LNCAP (cell line): Measurements from ENCODE around the gene CCL19.

Experiments
- TF ChIP-seq, protein P1 (sequence below): fragments of 450-650 bp; IDR thresholded peaks from 2 replicates; pipeline ENCODE4 v1.5.1; 2017; ENCODE audit warnings: mild to moderate bottlenecking

CCL19 gene

DNA sequence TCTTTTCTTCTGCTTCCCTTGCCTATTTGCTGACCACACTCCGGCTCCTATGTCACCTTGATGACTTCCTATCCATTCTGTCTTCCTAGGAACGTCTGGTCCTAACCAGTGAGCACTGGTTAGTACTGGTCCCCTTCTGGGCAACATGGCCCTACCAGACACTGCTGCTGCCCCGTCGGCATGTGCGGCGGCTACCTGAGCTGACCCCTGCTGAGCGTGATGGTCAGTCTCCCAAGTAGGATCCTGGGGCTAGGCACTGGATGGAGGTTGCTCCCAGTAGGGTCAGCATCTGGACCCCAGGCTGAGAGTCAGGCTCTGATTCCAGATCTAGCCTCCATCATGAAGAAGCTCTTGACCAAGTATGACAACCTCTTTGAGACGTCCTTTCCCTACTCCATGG lies 42.4 kb downstream of the CCL19 start:
- TF ChIP-seq, protein P1, sequence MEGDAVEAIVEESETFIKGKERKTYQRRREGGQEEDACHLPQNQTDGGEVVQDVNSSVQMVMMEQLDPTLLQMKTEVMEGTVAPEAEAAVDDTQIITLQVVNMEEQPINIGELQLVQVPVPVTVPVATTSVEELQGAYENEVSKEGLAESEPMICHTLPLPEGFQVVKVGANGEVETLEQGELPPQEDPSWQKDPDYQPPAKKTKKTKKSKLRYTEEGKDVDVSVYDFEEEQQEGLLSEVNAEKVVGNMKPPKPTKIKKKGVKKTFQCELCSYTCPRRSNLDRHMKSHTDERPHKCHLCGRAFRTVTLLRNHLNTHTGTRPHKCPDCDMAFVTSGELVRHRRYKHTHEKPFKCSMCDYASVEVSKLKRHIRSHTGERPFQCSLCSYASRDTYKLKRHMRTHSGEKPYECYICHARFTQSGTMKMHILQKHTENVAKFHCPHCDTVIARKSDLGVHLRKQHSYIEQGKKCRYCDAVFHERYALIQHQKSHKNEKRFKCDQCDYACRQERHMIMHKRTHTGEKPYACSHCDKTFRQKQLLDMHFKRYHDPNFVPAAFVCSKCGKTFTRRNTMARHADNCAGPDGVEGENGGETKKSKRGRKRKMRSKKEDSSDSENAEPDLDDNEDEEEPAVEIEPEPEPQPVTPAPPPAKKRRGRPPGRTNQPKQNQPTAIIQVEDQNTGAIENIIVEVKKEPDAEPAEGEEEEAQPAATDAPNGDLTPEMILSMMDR: no peak

DNA sequence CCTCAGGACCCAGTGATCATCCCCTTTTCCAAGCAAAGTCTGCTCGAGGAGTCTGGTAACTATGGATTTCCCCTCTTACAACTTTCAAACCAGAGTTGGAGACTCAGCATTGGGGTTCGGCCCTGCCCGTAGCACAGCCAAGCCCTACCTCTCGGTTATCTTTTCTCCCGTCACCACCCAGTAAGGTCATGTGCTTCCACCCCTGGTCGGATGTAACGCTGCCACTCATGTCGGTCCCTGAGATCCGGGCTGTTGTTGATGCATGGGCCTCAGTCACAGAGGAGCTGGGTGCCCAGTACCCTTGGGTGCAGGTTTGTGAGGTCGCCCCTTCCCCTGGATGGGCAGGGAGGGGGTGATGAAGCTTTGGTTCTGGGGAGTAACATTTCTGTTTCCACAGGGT lies 43.4 kb downstream of the CCL19 start:
- TF ChIP-seq, protein P1: no peak

DNA sequence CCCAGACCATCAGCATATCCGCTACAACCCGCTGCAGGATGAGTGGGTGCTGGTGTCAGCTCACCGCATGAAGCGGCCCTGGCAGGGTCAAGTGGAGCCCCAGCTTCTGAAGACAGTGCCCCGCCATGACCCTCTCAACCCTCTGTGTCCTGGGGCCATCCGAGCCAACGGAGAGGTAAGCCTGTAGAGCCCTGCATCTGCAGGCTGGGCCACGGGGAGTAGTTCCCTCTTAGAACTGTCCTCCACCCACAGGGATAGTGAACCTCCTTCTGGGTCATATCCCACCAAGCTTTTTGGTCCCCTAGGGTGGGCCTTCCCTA lies 44.0 kb downstream of the CCL19 start:
- TF ChIP-seq, protein P1: no peak; the same call in 1 of the 2 replicates

DNA sequence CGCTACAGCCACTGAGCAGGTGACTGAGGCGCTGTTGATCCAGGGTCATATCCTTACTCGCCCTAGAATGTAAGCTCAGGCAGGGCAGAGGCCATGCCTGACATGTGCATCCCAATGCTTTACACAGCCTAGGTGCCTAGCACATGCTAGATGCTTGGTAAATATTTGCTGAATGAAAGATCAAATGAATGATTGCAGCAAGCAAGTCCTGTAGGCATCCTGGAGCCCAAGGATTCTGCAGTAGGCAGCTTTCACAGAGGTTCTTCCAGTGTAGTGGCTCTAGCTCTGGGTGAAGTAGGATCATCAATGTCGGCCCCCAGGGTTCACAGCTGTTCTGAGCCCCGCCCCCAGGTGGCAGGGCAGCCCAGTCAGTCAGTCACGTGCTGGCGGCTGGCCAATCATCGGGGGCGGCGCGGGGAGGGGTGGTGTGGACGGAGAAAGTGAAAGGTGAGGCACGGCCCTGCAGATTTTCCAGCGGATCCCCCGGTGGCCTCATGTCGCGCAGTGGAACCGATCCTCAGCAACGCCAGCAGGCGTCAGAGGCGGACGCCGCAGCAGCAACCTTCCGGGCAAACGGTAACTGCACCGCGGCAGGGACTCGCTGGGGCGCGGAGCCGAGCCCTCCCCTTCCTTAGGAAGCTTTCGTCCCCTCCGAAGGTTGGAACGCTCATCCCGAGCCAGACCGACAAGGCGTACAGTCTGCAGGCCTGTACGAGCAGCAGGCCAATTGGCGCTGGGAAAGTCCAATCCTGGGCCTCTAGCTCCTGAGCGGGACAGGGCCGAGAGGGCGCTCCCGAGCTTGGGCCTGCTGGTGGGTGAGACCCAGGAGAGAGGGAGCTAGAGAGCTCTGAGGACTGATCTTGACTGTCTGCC lies 44.6 kb downstream of the CCL19 start, which contains the start of gene GALT:
Gene GALT, plus strand, starts transcription at position 465 of the 873 bp plus-strand sequence. Its CDS starts 30 bp downstream, at position 495.
- TF ChIP-seq, protein P1: peak; percentile 57

DNA sequence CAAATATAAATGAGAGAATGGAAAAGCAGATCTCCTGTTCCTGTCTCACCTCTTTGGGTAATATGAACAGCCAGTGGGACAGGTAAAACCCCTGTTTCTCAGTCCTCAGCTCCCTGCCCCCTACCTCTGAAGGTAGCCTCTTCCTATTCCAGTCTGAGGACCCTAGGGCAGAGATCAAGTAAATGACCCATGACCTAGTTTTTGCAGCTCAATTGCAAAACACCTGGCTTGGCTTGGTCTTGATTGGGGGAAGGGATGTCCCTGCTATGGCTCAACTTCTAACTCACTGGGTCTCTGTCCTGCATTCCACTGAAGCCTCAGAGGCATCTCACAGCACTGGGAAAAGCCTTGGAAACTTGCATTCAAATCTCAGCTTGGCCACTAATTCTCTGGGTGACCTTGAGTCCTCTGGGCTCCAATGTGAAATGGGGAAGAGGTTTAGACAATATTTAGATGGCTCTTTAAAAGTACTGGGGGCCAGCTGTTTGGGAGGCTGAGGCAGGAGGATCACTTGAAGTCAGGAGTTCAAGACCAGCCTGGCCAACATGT lies 46.2 kb downstream of the CCL19 start:
- TF ChIP-seq, protein P1: no peak

DNA sequence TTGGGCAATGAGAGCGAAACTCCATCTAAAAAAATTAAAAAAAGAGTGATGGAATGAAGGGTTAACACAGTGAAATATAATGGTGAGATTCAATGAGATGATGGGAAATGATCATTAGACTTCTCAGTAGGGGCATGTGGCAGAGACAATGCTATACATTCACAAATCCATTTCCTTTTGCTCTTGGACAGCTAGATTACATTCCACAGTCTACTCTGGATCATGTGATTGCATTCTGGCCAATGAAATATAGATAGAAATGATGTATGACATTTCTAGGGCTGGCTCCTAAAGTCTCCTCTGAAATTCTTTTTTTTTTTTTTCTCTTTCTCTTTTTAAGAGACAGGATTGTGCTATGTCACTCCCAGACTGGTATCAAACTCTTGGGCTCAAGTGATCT lies 48.4 kb downstream of the CCL19 start:
- TF ChIP-seq, protein P1: no peak
